T-helper 22 cell (primary cell): ENCODE data around the gene ABCA5.
"Not testable (repeated sequence)": the region's sequence is repeated elsewhere in the genome, so short reads cannot be mapped to it uniquely, and the experiment has no call there.

Experiments
- DNase-seq: peaks from one replicate; pipeline ENCODE4 v3.0.0-alpha.2; 2020; ENCODE audit warnings: low read depth

ABCA5 gene

DNA sequence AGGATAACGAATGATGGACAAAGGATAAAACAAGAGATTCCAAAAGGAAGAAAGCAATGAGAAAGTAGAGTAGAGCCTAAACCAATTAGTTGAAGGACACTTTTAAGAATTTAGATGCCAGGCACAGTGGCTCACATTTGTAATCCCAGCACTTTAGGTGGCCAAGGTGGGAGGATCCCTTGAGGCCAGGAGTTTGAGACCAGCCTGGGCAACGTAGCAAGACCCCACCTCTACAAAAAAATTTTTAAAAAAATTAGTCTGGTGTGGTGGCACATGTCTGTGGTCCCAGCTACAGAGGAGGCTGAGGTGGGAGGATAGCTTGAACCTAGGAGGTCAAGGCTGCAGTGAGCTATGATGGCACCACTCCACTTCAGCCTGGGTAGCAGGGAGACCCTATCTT, 118.3 kb downstream of the ABCA5 start:
- DNase-seq: no peak

DNA sequence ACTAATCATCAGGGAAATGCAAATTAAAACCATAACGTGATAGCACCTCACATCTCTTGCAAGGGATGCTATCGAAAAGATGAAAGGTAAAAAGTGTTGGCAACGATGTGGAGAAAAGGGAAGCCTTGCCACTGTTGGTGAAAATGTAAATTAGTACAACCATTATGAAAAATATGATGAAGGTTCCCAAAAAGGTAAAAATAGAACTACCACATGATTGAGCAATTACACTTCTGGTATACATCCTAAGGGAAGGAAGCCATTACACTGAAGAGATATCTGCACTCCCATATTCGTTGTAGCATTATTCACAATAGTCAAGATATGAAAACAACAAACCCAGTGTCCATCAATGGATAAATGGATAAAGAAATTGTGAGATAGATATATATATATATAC, 119.8 kb downstream of the ABCA5 start:
- no peak for DNase-seq

DNA sequence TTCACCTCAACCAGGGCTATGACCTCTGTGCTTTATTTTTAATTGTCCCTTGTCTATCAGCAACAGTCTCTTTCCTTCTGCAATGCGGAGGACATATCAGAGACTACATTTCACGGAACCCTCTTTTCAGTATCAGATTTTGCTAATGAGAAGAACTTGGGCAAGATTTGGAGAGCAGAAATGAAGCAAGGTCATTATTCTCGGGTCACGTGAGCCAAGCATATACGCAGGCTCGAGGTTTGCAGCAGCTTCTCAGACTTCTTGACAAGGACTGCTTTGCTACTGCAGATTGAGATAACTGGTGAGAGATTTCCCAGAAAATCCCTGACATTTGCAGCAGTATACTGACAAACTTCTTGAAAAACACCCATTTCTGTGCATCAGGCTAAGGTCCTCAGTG, 128.7 kb downstream of the ABCA5 start:
- no peak for DNase-seq

DNA sequence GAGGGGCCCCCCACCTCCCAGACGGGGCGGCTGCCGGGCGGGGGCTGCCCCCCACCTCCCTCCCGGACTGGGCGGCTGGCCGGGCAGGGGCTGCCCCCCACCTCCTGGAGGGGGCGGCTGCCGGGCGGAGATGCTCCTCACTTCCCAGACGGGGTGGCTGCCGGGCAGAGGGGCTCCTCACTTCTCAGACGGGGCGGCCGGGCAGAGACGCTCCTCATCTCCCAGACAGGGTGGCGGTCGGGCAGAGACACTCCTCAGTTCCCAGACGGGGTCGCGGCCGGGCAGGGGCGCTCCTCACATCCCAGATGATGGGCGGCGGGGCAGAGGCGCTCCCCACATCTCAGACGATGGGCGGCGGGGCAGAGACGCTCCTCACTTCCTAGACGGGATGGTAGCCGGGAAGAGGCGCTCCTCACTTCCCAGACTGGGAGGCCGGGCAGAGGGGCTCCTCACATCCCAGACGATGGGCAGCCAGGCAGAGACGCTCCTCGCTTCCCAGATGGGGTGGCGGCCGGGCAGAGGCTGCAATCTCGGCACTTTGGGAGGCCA, 130.8 kb downstream of the ABCA5 start:
- not testable (repeated sequence) for DNase-seq
